CD4-positive, alpha-beta T cell treated with Interleukin-4 for 4 hours (primary cell): ENCODE measurements around the gene WDR31.
A peak's percentile ranks its signal among the peaks of the same experiment; 100 is the strongest.
"Not testable (repeated sequence)": the region's sequence is repeated elsewhere in the genome, so short reads cannot be mapped to it uniquely, and the experiment has no call there.

Source experiments
- DNase-seq: peaks from one replicate; pipeline ENCODE4 v3.0.0-alpha.2; 2020

WDR31 gene

GRCh38 chr9:113368348-113368981, 28.4 kb upstream of the WDR31 start:
- DNase-seq, result no peak

- DNase-seq, result not testable (repeated sequence)
These were observed 25.6 kb upstream of the WDR31 start for GRCh38 chr9:113365652-113366051.

- DNase-seq, result no peak
These were observed 24.9 kb upstream of the WDR31 start for GRCh38 chr9:113364951-113365350.

GRCh38 chr9:113363336-113363735, 23.3 kb upstream of the WDR31 start:
- no peak for DNase-seq

- no peak for DNase-seq
These were observed 21.4 kb upstream of the WDR31 start for GRCh38 chr9:113361304-113362018.

- DNase-seq, result no peak
These were observed 20.3 kb upstream of the WDR31 start for GRCh38 chr9:113360242-113360842.

- DNase-seq, result no peak
These were observed 19.3 kb upstream of the WDR31 start for GRCh38 chr9:113359385-113359784.

GRCh38 chr9:113356686-113357292, 16.7 kb upstream of the WDR31 start:
- DNase-seq, result no peak

- DNase-seq, result no peak
These were observed 15.0 kb upstream of the WDR31 start for GRCh38 chr9:113355040-113355596.

- no peak for DNase-seq
These were observed 12.3 kb upstream of the WDR31 start for GRCh38 chr9:113352411-113352810.

- no peak for DNase-seq
These were observed 11.9 kb upstream of the WDR31 start for GRCh38 chr9:113352006-113352405.

GRCh38 chr9:113350937-113351336, 10.9 kb upstream of the WDR31 start:
- DNase-seq, result peak; percentile 26

GRCh38 chr9:113350107-113350661, 10.1 kb upstream of the WDR31 start:
- no peak for DNase-seq

- peak; percentile 12 for DNase-seq
These were observed 9.5 kb upstream of the WDR31 start, which contains the start of gene BSPRY for GRCh38 chr9:113349445-113350094. TSS of gene BSPRY (plus strand) at chr9:113349541. CDS start at chr9:113349580, 39 bp downstream.

GRCh38 chr9:113349066-113349444, 9.0 kb upstream of the WDR31 start:
- no peak for DNase-seq

GRCh38 chr9:113348437-113348836, 8.4 kb upstream of the WDR31 start:
- no peak for DNase-seq

- no peak for DNase-seq
These were observed 5.6 kb upstream of the WDR31 start for GRCh38 chr9:113345671-113346070.

GRCh38 chr9:113345190-113345589, 5.1 kb upstream of the WDR31 start:
- no peak for DNase-seq

- no peak for DNase-seq
These were observed 3.7 kb upstream of the WDR31 start for GRCh38 chr9:113343732-113344231.

GRCh38 chr9:113341712-113342410, 1.8 kb upstream of the WDR31 start:
- DNase-seq, result peak; percentile 18

- no peak for DNase-seq
These were observed 2.4 kb downstream of the WDR31 start for GRCh38 chr9:113337714-113338113.

- no peak for DNase-seq
These were observed 8.3 kb downstream of the WDR31 start for GRCh38 chr9:113331780-113332179.
